ENCODE results near the gene SRBD1.

Gene SRBD1

DNA sequence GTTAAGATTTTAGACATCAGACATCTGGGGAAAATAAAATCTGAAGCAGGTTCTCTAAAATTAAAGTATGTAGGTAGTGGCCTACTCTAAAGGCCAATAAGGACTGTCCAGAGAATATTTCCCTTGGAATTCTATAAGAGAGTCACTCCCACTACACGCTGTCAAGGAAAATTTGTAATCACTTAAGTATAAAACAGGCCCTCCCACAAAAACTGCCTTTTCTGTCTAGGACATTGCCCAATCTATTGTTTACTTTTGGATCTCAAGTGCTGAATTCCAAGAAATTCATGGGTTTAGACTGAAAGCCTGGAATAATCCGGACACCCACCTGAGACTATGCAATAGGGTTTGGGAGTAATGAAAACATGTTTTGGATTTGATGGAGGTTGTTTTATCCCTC is 1.7 kb upstream of the SRBD1 start:
- no peak overlapping the region for H3K4me3 ChIP-seq (ENCODE audit: low read length)
- H3K4me1 ChIP-seq (ENCODE audit: control insufficient read depth, insufficient read depth, low read length), result peaks cover 60% of the 10 kb centered on the region
- H3K9me3 ChIP-seq (ENCODE audit: control insufficient read depth, low read length), result no peaks in the 10 kb centered on the region
- no peaks in the 10 kb centered on the region for H3K36me3 ChIP-seq (ENCODE audit: control insufficient read depth, insufficient read depth, low read length, severe bottlenecking)
- DNase-seq (ENCODE audit: low read depth), result peak; percentile 89
- H3K27me3 ChIP-seq (replicated peaks; ENCODE audit: control insufficient read depth, insufficient read depth, low read length), result no peaks in the 10 kb centered on the region
- no peak overlapping the region for H3K9ac ChIP-seq (ENCODE audit: low read length)

DNA sequence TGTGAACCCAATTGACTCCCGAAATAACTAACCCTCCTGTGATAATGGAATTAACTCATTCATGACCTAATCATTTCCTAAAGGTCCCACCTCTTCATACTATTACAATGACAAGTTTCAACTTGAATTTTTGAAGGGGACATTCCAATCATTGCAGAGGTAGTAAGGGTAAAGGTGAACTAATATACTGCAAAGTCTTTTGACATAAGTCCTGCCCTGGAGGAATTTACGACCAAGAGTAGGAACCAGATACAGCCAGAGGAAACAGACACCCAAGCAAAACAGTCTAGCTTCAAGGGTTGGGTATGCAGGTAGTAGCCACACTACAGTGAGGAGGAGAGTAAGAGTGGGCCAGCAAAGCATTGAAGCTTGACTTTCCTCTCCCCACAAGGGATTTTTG is 1.2 kb upstream of the SRBD1 start:
- Histone ChIP-seq H3K4me3 (ENCODE audit: low read length) (no peak overlapping the region), H3K4me1 (ENCODE audit: control insufficient read depth, insufficient read depth, low read length) (peaks cover 60% of the 10 kb centered on the region), H3K9ac (ENCODE audit: low read length) (no peak overlapping the region), H3K36me3 (ENCODE audit: control insufficient read depth, insufficient read depth, low read length, severe bottlenecking) (no peaks in the 10 kb centered on the region), H3K27me3 (replicated peaks; ENCODE audit: control insufficient read depth, insufficient read depth, low read length) (no peaks in the 10 kb centered on the region), H3K9me3 (ENCODE audit: control insufficient read depth, low read length) (no peaks in the 10 kb centered on the region)
- no peak for DNase-seq (ENCODE audit: low read depth)

DNA sequence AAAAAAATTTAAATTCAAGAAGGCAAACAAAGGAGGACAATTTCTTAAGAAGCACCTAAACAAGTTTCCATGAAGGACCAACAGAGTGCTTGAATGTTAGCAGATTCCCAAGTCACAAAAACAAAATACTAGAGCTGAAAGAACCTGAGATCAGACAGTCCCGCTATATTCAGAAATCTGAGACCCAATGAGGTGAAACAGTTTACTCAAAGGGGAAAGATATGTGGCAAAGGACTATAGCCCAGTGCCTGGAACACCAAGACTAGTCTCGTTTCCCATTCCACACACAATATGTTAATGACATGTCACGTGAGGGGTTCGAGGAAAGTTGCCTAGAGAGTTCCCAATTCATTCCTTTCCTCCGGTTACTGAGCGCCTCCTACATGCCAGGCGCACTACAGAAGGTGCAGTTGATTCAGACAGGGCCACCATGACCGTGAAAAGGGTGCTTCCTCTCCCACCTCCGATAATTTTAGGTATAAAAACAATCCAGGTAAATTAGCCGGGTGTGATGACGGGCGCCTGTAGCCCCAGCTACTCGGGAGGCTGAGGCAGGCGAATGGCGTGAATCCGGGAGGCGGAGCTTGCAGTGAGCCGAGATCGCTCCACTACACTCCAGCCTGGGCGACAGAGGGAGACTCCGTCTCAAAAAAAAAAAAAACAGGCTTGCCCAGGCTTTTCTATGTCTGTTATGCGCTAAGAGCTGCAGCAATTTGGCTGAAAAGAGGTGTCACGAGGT is 617 bp downstream of the SRBD1 start:
- H3K27me3 ChIP-seq (replicated peaks; ENCODE audit: control insufficient read depth, insufficient read depth, low read length), result no peaks in the 10 kb centered on the region
- H3K36me3 ChIP-seq (ENCODE audit: control insufficient read depth, insufficient read depth, low read length, severe bottlenecking), result no peaks in the 10 kb centered on the region
- peaks cover 48% of the 10 kb centered on the region for H3K4me1 ChIP-seq (ENCODE audit: control insufficient read depth, insufficient read depth, low read length)
- H3K9ac ChIP-seq (ENCODE audit: low read length), result peak overlapping the region; percentile 91
- no peaks in the 10 kb centered on the region for H3K9me3 ChIP-seq (ENCODE audit: control insufficient read depth, low read length)
- peak overlapping the region; percentile 95 for H3K4me3 ChIP-seq (ENCODE audit: low read length)
- DNase-seq (ENCODE audit: low read depth), result peak; percentile 79

DNA sequence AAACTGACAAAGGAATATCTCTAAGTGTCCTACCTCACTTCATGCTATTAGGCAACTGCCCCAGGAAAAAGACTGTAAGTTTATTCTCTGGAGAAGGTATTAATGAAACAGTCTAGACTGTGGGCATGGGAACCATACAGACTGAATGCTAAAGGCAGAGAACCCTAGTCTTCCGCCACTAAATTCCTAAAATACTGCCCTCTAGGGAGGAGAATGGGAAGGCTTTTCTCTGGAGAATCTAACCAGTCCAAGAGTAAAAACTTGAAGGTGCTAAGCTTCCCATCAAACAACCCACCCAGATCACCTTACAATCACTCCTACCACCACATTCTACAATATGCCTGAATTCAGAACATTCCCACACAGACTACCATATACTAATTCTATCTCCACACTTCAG is 3.4 kb downstream of the SRBD1 start:
- Histone ChIP-seq H3K9ac (ENCODE audit: low read length) (no peak overlapping the region), H3K36me3 (ENCODE audit: control insufficient read depth, insufficient read depth, low read length, severe bottlenecking) (peaks cover 14% of the 10 kb centered on the region), H3K4me1 (ENCODE audit: control insufficient read depth, insufficient read depth, low read length) (peaks cover 20% of the 10 kb centered on the region), H3K9me3 (ENCODE audit: control insufficient read depth, low read length) (no peaks in the 10 kb centered on the region), H3K4me3 (ENCODE audit: low read length) (no peak overlapping the region), H3K27me3 (replicated peaks; ENCODE audit: control insufficient read depth, insufficient read depth, low read length) (no peaks in the 10 kb centered on the region)
- peak; percentile 59 for DNase-seq (ENCODE audit: low read depth)

DNA sequence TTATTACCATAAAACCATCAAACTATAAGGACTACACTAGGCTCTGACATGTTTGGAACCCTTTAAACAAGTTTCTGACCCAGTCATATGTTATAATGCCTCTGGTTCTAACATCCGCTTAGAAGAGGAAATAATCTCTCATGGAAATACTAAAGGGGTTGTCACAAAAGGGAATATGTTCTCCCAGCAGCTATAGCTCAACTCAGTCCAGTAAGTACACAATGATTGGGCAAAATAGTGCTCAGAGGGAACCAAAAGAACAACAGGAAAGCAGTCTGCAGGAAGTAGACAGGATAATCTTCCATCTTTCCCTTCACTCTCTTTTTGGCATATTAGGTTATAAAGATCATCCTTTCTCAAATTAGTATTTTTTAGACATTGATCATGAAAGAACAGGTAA is 4.3 kb downstream of the SRBD1 start:
- Histone ChIP-seq H3K36me3 (ENCODE audit: control insufficient read depth, insufficient read depth, low read length, severe bottlenecking) (peaks cover 22% of the 10 kb centered on the region), H3K9ac (ENCODE audit: low read length) (no peak overlapping the region), H3K4me1 (ENCODE audit: control insufficient read depth, insufficient read depth, low read length) (peaks cover 11% of the 10 kb centered on the region), H3K27me3 (replicated peaks; ENCODE audit: control insufficient read depth, insufficient read depth, low read length) (no peaks in the 10 kb centered on the region), H3K9me3 (ENCODE audit: control insufficient read depth, low read length) (no peaks in the 10 kb centered on the region), H3K4me3 (ENCODE audit: low read length) (no peak overlapping the region)
- no peak for DNase-seq (ENCODE audit: low read depth)

DNA sequence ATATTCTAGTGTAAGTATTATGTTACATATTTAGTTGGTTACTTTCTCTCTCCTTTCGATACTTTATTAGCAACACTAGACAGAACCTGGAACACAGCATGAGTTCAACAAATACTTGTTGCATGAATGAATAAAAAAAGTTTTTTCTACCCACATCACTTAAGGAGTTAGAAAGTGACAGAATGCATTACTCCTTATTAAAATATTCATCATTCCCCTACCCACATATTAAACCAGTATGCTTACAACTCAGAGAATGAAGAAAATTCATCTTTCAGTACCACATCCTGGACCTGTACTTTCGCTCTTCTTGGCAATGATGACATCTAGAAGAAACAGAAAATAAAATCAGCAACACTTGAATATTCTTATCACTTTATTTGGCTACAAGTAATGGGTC is 6.0 kb downstream of the SRBD1 start:
- Histone ChIP-seq H3K36me3 (ENCODE audit: control insufficient read depth, insufficient read depth, low read length, severe bottlenecking) (peaks cover 38% of the 10 kb centered on the region), H3K4me1 (ENCODE audit: control insufficient read depth, insufficient read depth, low read length) (peaks cover 4% of the 10 kb centered on the region), H3K9me3 (ENCODE audit: control insufficient read depth, low read length) (no peaks in the 10 kb centered on the region), H3K27me3 (replicated peaks; ENCODE audit: control insufficient read depth, insufficient read depth, low read length) (no peaks in the 10 kb centered on the region), H3K4me3 (ENCODE audit: low read length) (no peak overlapping the region), H3K9ac (ENCODE audit: low read length) (no peak overlapping the region)
- DNase-seq (ENCODE audit: low read depth), result no peak

DNA sequence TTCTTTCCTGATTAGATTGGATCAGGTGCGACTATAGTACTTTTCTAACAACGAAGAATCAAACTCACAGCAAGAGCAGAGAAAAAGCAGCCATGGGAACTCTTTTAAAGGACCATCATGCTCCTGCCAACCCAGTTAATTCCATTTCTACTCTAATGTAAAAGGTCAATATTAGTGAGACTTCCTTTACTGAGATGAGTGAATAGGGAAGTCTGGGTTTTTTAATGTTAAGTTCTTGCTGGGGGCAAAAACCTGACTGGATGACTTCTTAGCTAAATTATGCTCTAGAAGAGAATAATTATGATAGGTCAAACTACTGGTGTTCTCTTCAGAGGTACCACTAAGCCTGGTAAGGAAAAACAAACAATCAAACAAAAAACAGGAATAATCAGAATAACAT is 8.4 kb downstream of the SRBD1 start:
- DNase-seq (ENCODE audit: low read depth), result no peak
- Histone ChIP-seq H3K27me3 (replicated peaks; ENCODE audit: control insufficient read depth, insufficient read depth, low read length) (no peaks in the 10 kb centered on the region), H3K4me1 (ENCODE audit: control insufficient read depth, insufficient read depth, low read length) (no peaks in the 10 kb centered on the region), H3K36me3 (ENCODE audit: control insufficient read depth, insufficient read depth, low read length, severe bottlenecking) (peaks cover 61% of the 10 kb centered on the region), H3K4me3 (ENCODE audit: low read length) (no peak overlapping the region), H3K9ac (ENCODE audit: low read length) (no peak overlapping the region), H3K9me3 (ENCODE audit: control insufficient read depth, low read length) (no peaks in the 10 kb centered on the region)

DNA sequence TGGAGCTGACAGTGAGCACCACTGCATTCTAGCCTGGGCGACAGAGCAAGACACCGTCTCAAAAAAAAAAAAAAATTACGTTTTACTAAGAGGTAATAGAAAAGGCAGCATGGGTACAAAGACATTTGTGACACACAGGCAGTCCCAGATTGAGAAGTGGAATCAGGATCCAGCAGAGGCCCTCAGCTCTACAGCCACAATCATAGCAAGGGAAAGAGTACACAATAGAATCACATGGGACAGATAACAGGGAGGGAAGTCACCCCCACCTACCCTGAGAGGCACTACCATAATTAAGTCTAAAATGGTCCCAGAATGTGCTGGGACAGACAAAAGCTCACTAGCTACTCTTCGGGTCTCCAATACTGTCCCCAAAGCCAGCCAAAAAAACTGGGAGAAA is 12.5 kb downstream of the SRBD1 start:
- H3K4me1 ChIP-seq (ENCODE audit: control insufficient read depth, insufficient read depth, low read length), result peaks cover 17% of the 10 kb centered on the region
- H3K9me3 ChIP-seq (ENCODE audit: control insufficient read depth, low read length), result no peaks in the 10 kb centered on the region
- H3K9ac ChIP-seq (ENCODE audit: low read length), result no peak overlapping the region
- no peak for DNase-seq (ENCODE audit: low read depth)
- no peak overlapping the region for H3K4me3 ChIP-seq (ENCODE audit: low read length)
- H3K36me3 ChIP-seq (ENCODE audit: control insufficient read depth, insufficient read depth, low read length, severe bottlenecking), result peaks cover 49% of the 10 kb centered on the region
- no peaks in the 10 kb centered on the region for H3K27me3 ChIP-seq (replicated peaks; ENCODE audit: control insufficient read depth, insufficient read depth, low read length)

DNA sequence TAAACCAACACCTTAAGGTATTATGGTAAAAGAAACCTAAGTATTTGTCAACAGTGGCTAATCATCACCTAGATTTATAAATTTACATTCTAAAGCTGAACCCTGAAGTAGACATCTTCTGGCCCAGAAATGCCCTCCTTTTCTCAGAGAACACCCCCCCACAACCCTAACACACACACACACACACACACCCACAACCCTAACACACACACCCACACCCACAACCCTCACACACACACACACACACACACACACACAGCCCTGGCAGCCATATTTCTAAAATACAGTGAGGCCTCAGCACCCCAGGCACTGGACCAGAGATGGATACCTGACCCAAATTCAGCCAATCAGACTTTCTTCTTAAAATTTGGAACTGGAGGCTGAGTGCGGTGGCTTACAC is 14.3 kb downstream of the SRBD1 start:
- Histone ChIP-seq H3K36me3 (ENCODE audit: control insufficient read depth, insufficient read depth, low read length, severe bottlenecking) (peaks cover 42% of the 10 kb centered on the region), H3K27me3 (replicated peaks; ENCODE audit: control insufficient read depth, insufficient read depth, low read length) (no peaks in the 10 kb centered on the region), H3K9ac (ENCODE audit: low read length) (peak overlapping the region; percentile 18)

DNA sequence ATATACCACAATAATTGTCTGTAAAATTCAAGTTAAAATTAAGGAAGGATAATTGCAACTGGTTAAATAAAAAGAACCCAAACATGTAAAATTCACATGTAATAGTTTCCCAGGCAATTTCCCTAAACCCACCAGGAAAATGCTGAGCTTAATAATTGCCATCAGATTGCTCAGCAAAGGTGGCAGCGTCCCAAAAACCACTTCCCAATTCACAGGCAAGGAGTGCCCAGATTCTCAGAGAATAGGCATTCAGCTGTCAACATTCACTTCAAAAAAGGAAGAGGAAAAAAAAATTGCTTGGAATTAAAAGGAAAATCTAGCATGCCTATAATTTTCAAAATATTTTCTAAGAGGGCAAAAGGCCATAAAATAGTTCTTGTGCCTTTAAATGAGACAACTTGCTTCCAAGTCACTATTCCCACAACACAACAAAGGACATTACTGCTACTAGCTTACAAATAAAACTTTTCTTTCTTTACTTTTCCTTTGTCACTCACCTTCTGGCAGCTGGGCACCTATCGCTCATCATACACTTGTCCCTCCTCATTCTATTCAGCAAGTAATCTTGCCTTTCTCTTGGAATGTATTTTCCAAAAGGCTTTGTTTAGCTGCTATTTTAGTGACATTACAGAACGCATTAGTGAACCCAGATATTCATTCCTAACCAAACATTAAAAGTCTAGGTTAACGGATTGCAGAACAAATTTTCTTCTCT is 15.2 kb downstream of the SRBD1 start:
- no peaks in the 10 kb centered on the region for H3K27me3 ChIP-seq (replicated peaks; ENCODE audit: control insufficient read depth, insufficient read depth, low read length)

More for the DNA sequence above, 14.3 kb downstream of the SRBD1 start:
- DNase-seq (ENCODE audit: low read depth), result no peak
- Histone ChIP-seq H3K9me3 (ENCODE audit: control insufficient read depth, low read length) (no peaks in the 10 kb centered on the region), H3K4me1 (ENCODE audit: control insufficient read depth, insufficient read depth, low read length) (peaks cover 17% of the 10 kb centered on the region), H3K4me3 (ENCODE audit: low read length) (no peak overlapping the region)

DNA sequence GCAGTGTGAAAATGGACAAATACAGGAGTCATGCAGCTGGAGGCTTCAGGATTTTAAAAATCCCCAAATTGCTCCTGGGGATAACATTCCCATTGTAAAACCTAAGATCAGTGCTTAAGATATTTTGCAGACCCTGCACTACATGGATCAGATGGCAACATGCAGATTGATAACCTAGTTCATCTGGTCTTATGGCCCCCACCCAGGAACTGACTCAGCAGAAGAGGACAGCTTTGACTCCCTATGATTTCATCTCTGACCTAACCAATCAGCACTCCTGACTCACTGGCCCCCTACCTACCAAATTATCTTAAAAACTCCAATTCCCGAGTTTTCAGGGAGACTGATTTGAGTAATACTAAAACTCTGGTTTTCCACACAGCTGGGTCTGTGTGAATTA is 20.0 kb downstream of the SRBD1 start:
- no peak for DNase-seq (ENCODE audit: low read depth)
- Histone ChIP-seq H3K36me3 (ENCODE audit: control insufficient read depth, insufficient read depth, low read length, severe bottlenecking) (no peaks in the 10 kb centered on the region), H3K4me3 (ENCODE audit: low read length) (no peak overlapping the region)

More for the DNA sequence above, 15.2 kb downstream of the SRBD1 start:
- peaks cover 33% of the 10 kb centered on the region for H3K36me3 ChIP-seq (ENCODE audit: control insufficient read depth, insufficient read depth, low read length, severe bottlenecking)
- peaks cover 17% of the 10 kb centered on the region for H3K4me1 ChIP-seq (ENCODE audit: control insufficient read depth, insufficient read depth, low read length)
- DNase-seq (ENCODE audit: low read depth), result peak; percentile 65
- H3K4me3 ChIP-seq (ENCODE audit: low read length), result no peak overlapping the region
- peak overlapping the region; percentile 18 for H3K9ac ChIP-seq (ENCODE audit: low read length)
- H3K9me3 ChIP-seq (ENCODE audit: control insufficient read depth, low read length), result no peaks in the 10 kb centered on the region

More for the DNA sequence above, 20.0 kb downstream of the SRBD1 start:
- H3K4me1 ChIP-seq (ENCODE audit: control insufficient read depth, insufficient read depth, low read length), result peaks cover 11% of the 10 kb centered on the region
- no peaks in the 10 kb centered on the region for H3K27me3 ChIP-seq (replicated peaks; ENCODE audit: control insufficient read depth, insufficient read depth, low read length)
- H3K9ac ChIP-seq (ENCODE audit: low read length), result no peak overlapping the region
- no peaks in the 10 kb centered on the region for H3K9me3 ChIP-seq (ENCODE audit: control insufficient read depth, low read length)

Measured in adipocyte (in vitro differentiated cells).